K562 (cell line): ENCODE results near the gene TIFAB. TPM values are rescaled to one million over a fixed set of nuclear protein-coding genes. Genes with fewer than 3 reads are reported as not detected.

Source experiments
- ATAC-seq: fragments of 200-7000 bp; cut with Tn5 transposase; 3 replicates; pipeline ENCODE4 v1.9.1; 2020; ENCODE audit warnings: moderate library complexity
- BruUV-seq: library from RNA; stranded (reverse); fragments of 400-500 nt; replicated peaks from 2 replicates; lab custom pipeline; 2021; lab: Mats Ljungman, UMichigan
- CTCF ChIA-PET: fragments of 300-600 bp; formaldehyde crosslinking; extraction: SDS; loops from one replicate; lab custom pipeline; 2021; ENCODE audit warnings: low intra/inter-chr PET ratio; lab: Yijun Ruan, JAX
- POLR2A ChIA-PET: fragments of 300-600, 350-650 bp; sonication (Branson Sonifier 250); formaldehyde crosslinking; extraction: SDS; loops from one replicate; lab custom pipeline; 2021; ENCODE audit warnings: antibody characterized with exemption, inconsistent platforms; lab: Yijun Ruan, JAX
- DNase-seq, 4 experiments: peaks; one replicate each; pipeline versions ENCODE4 v3.0.0 to v3.0.0-alpha.2; 2011 to 2018; ENCODE audit warnings: low spot score in 3 of 4, mixed read lengths in 3 of 4; ENCODE audit errors: extremely low read depth in 1 of 4
- FAIRE-seq: peaks from 2 replicates; lab custom pipeline; 2011; peaks lifted over from hg19 to GRCh38; lab: Jason Lieb, UNC
- H2AFZ ChIP-seq: 2 replicates; pipeline ENCODE4 v1.6.0; 2011; ENCODE audit warnings: low read depth, low read length, control low read depth, inconsistent platforms
- H3K27ac ChIP-seq: fragments of 200-600 bp; 3 replicates; pipeline ENCODE4 v1.8.0; 2011; ENCODE audit warnings: low read depth, mild to moderate bottlenecking, control low read depth, inconsistent platforms, low read length, moderate library complexity, mixed read lengths; ENCODE audit errors: extremely low read depth
- H3K27me3 ChIP-seq, 2 experiments: fragments of 300-600 bp in 1 of 2; 2 replicates in 1 of 2; 3 replicates in 1 of 2; pipeline versions ENCODE4 v1.6.0 to v1.8.0; 2011; ENCODE audit warnings: inconsistent platforms in 2 of 2, low read length in 2 of 2, mild to moderate bottlenecking in 1 of 2, mixed read lengths in 1 of 2, moderate library complexity in 1 of 2; ENCODE audit not compliant: control insufficient read depth in 2 of 2, insufficient read depth in 2 of 2
- H3K36me3 ChIP-seq: fragments of 300-600 bp; 3 replicates; pipeline ENCODE4 v1.8.0; 2011; ENCODE audit warnings: mild to moderate bottlenecking, low read length, inconsistent platforms; ENCODE audit not compliant: control insufficient read depth, insufficient read depth
- H3K4me1 ChIP-seq, 2 experiments: fragments of 200-600 bp in 1 of 2; replicated peaks in 1 of 2; 2 replicates in 1 of 2; 3 replicates in 1 of 2; pipeline versions ENCODE4 v1.5.1 to v1.8.0; 2011; ENCODE audit warnings: inconsistent platforms in 2 of 2, low read length in 2 of 2, mild to moderate bottlenecking in 1 of 2, mixed read lengths in 1 of 2, moderate library complexity in 1 of 2; ENCODE audit not compliant: control insufficient read depth in 2 of 2, insufficient read depth in 2 of 2
- H3K4me2 ChIP-seq: 2 replicates; pipeline ENCODE4 v1.6.1; 2011; ENCODE audit warnings: low read length, control low read depth, inconsistent platforms, mixed read lengths; ENCODE audit not compliant: insufficient read depth
- H3K4me3 ChIP-seq: fragments of 200-600 bp; sonication (generic), shearing (Covaris generic); 2 replicates; pipeline ENCODE4 v1.5.1; 2016; ENCODE audit warnings: control low read depth, inconsistent platforms
- H3K79me2 ChIP-seq: fragments of 200-600 bp; 3 replicates; pipeline ENCODE4 v1.8.0; 2011; ENCODE audit warnings: low read length, inconsistent platforms; ENCODE audit not compliant: control insufficient read depth, insufficient read depth
- H3K9ac ChIP-seq, 2 experiments: 2 replicates each; pipeline versions ENCODE4 v1.6.0 to v1.6.1; 2011; ENCODE audit warnings: low read depth in 2 of 2, low read length in 2 of 2, control low read depth in 1 of 2, inconsistent platforms in 1 of 2, mild to moderate bottlenecking in 1 of 2, mixed read lengths in 1 of 2; ENCODE audit not compliant: insufficient read depth in 1 of 2
- H3K9me1 ChIP-seq: one replicate; pipeline ENCODE4 v1.6.0; 2011; ENCODE audit warnings: inconsistent platforms, mild to moderate bottlenecking, low read length, moderate library complexity; ENCODE audit not compliant: control insufficient read depth, insufficient read depth
- H3K9me3 ChIP-seq: replicated peaks from 2 replicates; pipeline ENCODE4 v1.5.1; 2011; ENCODE audit warnings: low read depth, low read length, inconsistent platforms; ENCODE audit not compliant: control insufficient read depth, insufficient read depth
- H4K20me1 ChIP-seq: replicated peaks from 2 replicates; pipeline ENCODE4 v1.6.1; 2011; ENCODE audit warnings: low read length, inconsistent platforms, mixed read lengths; ENCODE audit not compliant: control insufficient read depth, insufficient read depth
- ARNT ChIP-seq, 2 experiments: fragments of 450-650 bp; IDR thresholded peaks; 2 replicates each; pipeline ENCODE4 v1.6.1; 2016; ENCODE audit warnings: mild to moderate bottlenecking in 1 of 2
- ATF7 ChIP-seq: fragments of 450-650 bp; IDR thresholded peaks from 2 replicates; pipeline ENCODE4 v1.7.1; 2014; ENCODE audit warnings: mild to moderate bottlenecking, moderate library complexity
- CBFA2T3 ChIP-seq: fragments of 450-650 bp; IDR thresholded peaks from 2 replicates; pipeline ENCODE4 v1.6.1; 2017
- CREBBP ChIP-seq: IDR thresholded peaks from one replicate; pipeline ENCODE4 v1.6.1; 2012; ENCODE audit warnings: low read depth, mild to moderate bottlenecking, control low read depth, inconsistent platforms, low read length
- MITF ChIP-seq: IDR thresholded peaks from 2 replicates; pipeline ENCODE4 v1.6.1; 2014; ENCODE audit warnings: antibody characterized with exemption
- NFXL1 ChIP-seq: fragments of 450-650 bp; formaldehyde crosslinking; IDR thresholded peaks from 2 replicates; pipeline ENCODE4 v1.4.0; 2021; ENCODE audit warnings: mild to moderate bottlenecking
- ZHX1 ChIP-seq: fragments of 150-350 bp; conservative IDR thresholded peaks from 2 replicates; pipeline ENCODE4 v1.6.1; 2014; ENCODE audit warnings: low read length
- WGBS: fragments of 100-300 bp; shearing (Covaris generic); methylation state at CpG from one replicate; pipeline ENCODE4 v1.1.6; 2016; ENCODE audit warnings: low coverage, mixed read lengths; ENCODE audit not compliant: insufficient coverage; ENCODE audit errors: missing lambda C conversion rate; 5-methylcytosine and 5-hydroxymethylcytosine counted together
- in situ Hi-C: fragments of 300-500 bp; cut with MboI; formaldehyde crosslinking; loops from 4 replicates; pipeline ENCODE4 v1.15.0; 2018; ENCODE audit warnings: inconsistent platforms, mixed read lengths
- intact Hi-C: fragments of 100-400 bp; cut with micrococcal nuclease; formaldehyde crosslinking; loops from 2 replicates; pipeline ENCODE4 v1.14.2; 2022
- polyA plus RNA-seq, 8 experiments: library from polyadenylated mRNA; depleted of rRNA in 4 of 8; stranded (reverse) in 5 of 8; unstranded in 3 of 8; fragments of >200 nt; fragmentation: Nextera tagmentation in 2 of 8; fragmentation: Illumina TruSeq in 1 of 8; extraction: Ambion mirVana in 2 of 8; extraction: Trizol in 1 of 8; gene quantifications; 2 replicates each; pipeline versions ENCODE4 v1.2.1 to v1.2.3, GENCODE V29; 2011 to 2014; ENCODE audit warnings: inconsistent platforms in 1 of 8, missing spikeins in 1 of 8
- total RNA-seq, 7 experiments: library from RNA; depleted of rRNA in 6 of 7; stranded (reverse); fragments of >200 nt in 6 of 7; fragmentation: Illumina TruSeq in 2 of 7; extraction: Trizol in 2 of 7; gene quantifications; 2 replicates each; pipeline versions ENCODE4 v1.2.1 to v1.2.3, GENCODE V29; 2011 to 2021; ENCODE audit warnings: low replicate concordance in 1 of 7
- TF ChIP-seq, protein P1 (sequence below): sonication (generic); formaldehyde crosslinking; IDR thresholded peaks from 2 replicates; pipeline ENCODE4 v1.8.0; 2022; ENCODE audit warnings: mild to moderate bottlenecking, missing genetic modification reagents, borderline replicate concordance
- TF ChIP-seq, protein P2 (sequence below): fragments of 450-650 bp; IDR thresholded peaks from 2 replicates; pipeline ENCODE4 v1.6.1; 2016; ENCODE audit warnings: borderline replicate concordance
- TF ChIP-seq, protein P3 (sequence below): fragments of 250-450 bp; sonication (Bioruptor Pico); IDR thresholded peaks from 2 replicates; pipeline ENCODE4 v1.4.0; 2020; ENCODE audit warnings: borderline replicate concordance

The TIFAB gene
- total and polyA plus RNA-seq, 9 of the 15 experiments (the other 6 are each of a cell fraction or from before 2014, with no cell fraction given) = not detected

- FAIRE-seq (no peak), ATAC-seq (no peak), DNase-seq (no peak)
- ChIA-PET POLR2A (interaction anchor here (0.5 to 2.0 kb wide), 3 partner anchors 13 to 47 kb away, joined by 3 to 9 read pairs (median 3); no protein-coding TSS in a partner anchor), CTCF (no interaction called here)
- intact Hi-C loops = no loop called here
- no peaks in the 10 kb centered on the region for H3K9me1 ChIP-seq
- no peaks in the 10 kb centered on the region for H3K79me2 ChIP-seq
- in situ Hi-C loops = no loop called here
- peak overlapping the region; percentile 17; the same call in 1 of the 3 replicates for H3K27ac ChIP-seq
- H3K9ac ChIP-seq = 0 out of 4 replicates have a peak overlapping the region, but pooled peaks of 1 of the 2 experiments have one; percentile 6
- no TSS peak for BruUV-seq
- H3K4me2 ChIP-seq = no peak overlapping the region
- H2AFZ ChIP-seq = peak overlapping the region; percentile 92
- H3K4me1 ChIP-seq = peaks cover 36 to 37% of the 10 kb centered on the region in 2 experiments
- H3K4me3 ChIP-seq = no peak overlapping the region
- H3K9me3 ChIP-seq = no peaks in the 10 kb centered on the region
- 69% methylated on average over 7 of the region's 10 CpGs for WGBS
- H3K36me3 ChIP-seq = no peaks in the 10 kb centered on the region
- no peaks in the 10 kb centered on the region for H3K27me3 ChIP-seq
- H4K20me1 ChIP-seq = no peaks in the 10 kb centered on the region
- TF ChIP-seq ATF7 (no peak), NFXL1 (CRISPR knock-in tag) (no peak), CBFA2T3 (no peak), CREBBP (no peak), ZHX1 (no peak), ARNT (IDR thresholded peaks at IDR 0.05) (no peak), MITF (no peak)
- TF ChIP-seq, protein P1, sequence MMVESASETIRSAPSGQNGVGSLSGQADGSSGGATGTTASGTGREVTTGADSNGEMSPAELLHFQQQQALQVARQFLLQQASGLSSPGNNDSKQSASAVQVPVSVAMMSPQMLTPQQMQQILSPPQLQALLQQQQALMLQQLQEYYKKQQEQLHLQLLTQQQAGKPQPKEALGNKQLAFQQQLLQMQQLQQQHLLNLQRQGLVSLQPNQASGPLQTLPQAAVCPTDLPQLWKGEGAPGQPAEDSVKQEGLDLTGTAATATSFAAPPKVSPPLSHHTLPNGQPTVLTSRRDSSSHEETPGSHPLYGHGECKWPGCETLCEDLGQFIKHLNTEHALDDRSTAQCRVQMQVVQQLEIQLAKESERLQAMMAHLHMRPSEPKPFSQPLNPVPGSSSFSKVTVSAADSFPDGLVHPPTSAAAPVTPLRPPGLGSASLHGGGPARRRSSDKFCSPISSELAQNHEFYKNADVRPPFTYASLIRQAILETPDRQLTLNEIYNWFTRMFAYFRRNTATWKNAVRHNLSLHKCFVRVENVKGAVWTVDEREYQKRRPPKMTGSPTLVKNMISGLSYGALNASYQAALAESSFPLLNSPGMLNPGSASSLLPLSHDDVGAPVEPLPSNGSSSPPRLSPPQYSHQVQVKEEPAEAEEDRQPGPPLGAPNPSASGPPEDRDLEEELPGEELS (CRISPR knock-in tag) = no peak
- TF ChIP-seq, protein P2, sequence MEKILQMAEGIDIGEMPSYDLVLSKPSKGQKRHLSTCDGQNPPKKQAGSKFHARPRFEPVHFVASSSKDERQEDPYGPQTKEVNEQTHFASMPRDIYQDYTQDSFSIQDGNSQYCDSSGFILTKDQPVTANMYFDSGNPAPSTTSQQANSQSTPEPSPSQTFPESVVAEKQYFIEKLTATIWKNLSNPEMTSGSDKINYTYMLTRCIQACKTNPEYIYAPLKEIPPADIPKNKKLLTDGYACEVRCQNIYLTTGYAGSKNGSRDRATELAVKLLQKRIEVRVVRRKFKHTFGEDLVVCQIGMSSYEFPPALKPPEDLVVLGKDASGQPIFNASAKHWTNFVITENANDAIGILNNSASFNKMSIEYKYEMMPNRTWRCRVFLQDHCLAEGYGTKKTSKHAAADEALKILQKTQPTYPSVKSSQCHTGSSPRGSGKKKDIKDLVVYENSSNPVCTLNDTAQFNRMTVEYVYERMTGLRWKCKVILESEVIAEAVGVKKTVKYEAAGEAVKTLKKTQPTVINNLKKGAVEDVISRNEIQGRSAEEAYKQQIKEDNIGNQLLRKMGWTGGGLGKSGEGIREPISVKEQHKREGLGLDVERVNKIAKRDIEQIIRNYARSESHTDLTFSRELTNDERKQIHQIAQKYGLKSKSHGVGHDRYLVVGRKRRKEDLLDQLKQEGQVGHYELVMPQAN = no peak
- TF ChIP-seq, protein P3, sequence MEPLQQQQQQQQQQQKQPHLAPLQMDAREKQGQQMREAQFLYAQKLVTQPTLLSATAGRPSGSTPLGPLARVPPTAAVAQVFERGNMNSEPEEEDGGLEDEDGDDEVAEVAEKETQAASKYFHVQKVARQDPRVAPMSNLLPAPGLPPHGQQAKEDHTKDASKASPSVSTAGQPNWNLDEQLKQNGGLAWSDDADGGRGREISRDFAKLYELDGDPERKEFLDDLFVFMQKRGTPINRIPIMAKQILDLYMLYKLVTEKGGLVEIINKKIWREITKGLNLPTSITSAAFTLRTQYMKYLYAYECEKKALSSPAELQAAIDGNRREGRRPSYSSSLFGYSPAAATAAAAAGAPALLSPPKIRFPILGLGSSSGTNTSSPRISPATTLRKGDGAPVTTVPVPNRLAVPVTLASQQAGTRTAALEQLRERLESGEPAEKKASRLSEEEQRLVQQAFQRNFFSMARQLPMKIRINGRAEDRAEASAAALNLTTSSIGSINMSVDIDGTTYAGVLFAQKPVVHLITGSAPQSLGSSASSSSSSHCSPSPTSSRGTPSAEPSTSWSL (CRISPR knock-in tag) = no peak
Observed at GRCh38 chr5:135438636-135439221, 13.4 kb downstream of the TIFAB start.
